Embryonic facial prominence (tissue), 1 donor: Measurements from ENCODE around the gene TNFRSF12A.

Source experiments
- DNase-seq: peaks from one replicate; pipeline ENCODE4 v3.0.0-alpha.2; 2016; ENCODE audit errors: extremely low spot score

The TNFRSF12A gene

GRCh38 chr16:3020247-3020603 is at the start of gene TNFRSF12A:
Gene TNFRSF12A (plus strand): TSS chr16:3020368. CDS start chr16:3020398, 30 bp downstream.
- DNase-seq = no peak

- DNase-seq = no peak
Observed at GRCh38 chr16:2970563-2970962, 49.6 kb upstream of the TNFRSF12A start.

DNA sequence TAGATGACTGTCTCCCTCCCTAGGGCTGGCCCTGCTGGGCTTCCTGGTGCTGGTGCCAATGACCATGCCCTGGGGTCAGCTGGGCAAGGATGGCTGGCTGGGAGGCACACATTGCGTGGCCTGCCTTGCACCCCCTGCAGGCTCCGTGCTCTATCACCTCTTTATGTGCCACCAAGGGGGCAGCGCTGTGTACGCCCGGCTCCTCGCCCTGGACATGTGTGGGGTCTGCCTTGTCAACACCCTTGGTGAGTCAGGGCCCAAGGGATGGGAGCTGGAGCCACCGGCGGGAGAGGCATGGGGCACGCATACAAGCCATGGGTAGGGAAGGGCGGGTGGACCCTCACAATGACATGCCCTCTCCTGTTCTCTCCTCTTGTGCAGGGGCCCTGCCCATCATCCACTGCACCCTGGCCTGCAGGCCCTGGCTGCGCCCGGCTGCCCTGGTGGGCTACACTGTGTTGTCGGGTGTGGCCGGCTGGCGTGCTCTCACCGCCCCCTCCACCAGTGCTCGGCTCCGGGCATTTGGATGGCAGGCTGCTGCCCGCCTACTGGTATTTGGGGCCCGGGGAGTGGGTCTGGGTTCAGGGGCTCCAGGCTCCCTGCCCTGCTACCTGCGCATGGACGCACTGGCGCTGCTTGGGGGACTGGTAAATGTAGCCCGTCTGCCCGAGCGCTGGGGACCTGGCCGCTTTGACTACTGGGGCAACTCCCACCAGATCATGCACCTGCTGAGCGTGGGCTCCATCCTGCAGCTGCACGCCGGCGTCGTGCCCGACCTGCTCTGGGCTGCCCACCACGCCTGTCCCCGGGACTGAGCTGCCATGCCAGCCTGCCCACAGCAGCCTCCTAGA is 48.8 kb upstream of the TNFRSF12A start:
- no peak for DNase-seq

GRCh38 chr16:2971985-2972784 is 48.0 kb upstream of the TNFRSF12A start:
- DNase-seq = no peak

GRCh38 chr16:2973093-2973492 is 47.1 kb upstream of the TNFRSF12A start:
- no peak for DNase-seq

DNA sequence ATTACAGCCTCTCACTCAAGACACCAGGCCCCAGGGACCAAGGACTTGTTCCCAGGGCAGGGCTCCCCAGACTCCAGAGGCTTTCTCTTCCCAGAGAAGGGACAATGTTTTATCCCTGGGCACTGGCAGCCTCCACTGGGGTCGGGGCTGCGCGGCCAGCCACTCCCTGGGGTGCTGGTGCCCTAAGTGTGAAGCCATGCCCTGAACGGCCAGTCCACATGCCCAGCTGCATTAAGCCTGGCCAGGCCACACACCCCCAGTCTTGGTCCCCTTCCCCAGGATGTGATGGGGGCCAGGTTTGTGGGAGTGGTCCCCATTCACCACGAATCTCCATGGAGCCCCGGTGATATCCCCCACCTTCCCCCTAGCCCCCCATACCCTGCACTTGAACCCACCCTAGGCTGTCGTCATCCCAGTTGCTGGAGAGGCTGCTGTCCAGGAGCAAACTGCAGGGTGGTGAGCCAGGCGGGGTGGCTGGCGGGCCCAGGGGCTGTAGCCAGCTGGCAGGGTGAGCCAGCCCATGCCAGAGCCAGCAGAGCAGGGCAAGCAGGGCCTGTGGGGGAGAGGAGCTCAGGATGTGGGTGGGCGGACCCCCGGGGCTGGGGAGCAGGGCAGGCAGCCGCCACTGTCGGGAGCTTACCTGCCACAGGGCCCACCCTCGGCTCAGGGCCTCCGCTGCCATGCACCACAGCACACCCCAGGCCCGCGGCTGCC is 46.4 kb upstream of the TNFRSF12A start:
- DNase-seq = no peak

- DNase-seq = no peak
Observed at GRCh38 chr16:2974319-2975056, 45.7 kb upstream of the TNFRSF12A start.

DNA sequence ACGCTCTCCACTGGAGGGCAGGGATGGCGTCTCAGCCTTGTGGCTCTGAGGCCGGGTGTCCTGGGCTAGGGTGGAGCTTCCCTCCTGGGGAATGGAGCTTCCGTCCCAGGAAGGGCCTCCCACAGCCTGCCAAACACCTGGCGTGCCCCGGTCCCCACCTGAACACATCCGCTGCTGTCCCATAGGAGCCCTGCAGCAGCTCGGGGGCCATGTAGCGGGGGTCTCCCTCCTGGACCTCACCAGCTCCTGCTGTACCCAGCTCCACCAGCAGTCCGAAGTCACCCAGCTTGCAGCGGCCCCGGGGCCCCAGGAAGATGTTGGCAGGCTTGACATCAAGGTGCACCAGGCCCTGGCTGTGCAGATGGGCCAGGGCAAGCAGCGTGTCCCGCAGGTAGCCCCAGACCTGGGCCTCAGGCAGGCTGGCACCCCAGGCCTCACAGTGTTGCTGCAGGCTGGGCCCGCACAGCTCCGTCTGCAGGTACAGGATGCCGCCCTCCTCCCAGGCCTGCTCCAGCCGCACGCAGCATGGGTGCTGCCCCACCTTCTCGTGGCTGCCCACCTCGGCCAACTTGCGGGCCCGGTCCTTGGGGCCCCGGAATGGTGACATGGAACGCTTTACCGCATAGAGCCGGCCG is 44.9 kb upstream of the TNFRSF12A start:
- no peak for DNase-seq

- DNase-seq = no peak
Observed at GRCh38 chr16:2976201-2976600, 44.0 kb upstream of the TNFRSF12A start.

DNA sequence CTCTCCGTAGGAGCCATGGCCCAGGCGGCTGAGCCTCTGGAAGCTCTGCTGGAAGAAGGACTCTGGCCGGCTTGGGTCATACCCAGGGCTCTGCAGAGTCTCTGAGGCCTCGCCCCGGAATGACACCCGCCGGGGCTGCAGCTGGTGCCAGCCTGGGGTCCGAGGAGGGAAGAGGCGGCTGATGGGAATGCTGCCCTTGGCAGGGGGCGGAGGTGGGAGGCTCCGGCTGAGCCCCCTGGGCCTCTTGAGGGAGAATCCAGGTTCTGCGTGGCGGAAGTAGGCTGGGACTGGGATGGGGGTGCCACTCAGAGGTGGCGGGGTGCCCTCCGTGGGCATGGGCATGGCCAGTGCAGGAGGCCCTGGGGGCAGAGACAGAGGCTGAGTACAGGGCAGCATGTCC is 43.5 kb upstream of the TNFRSF12A start:
- no peak for DNase-seq

DNA sequence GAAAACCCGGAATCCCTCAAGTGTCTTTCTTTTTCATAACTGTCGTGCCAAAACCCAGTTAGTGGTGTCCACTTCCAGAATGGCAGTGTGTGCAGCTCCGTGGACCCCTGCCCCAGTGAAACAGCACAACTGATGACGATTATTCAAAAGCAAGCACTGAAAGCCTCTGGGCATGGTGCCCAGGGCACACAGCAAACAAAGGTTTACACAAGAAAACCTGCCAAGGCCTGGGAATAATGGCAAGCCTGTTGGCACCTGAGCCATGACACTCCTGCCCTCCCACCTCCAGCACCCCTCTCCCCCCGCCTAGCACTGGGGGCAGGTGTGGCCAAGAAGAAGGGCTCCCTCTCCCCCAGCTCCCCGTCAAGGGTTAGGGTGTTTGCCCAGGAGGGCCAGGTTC is 42.7 kb upstream of the TNFRSF12A start:
- no peak for DNase-seq

GRCh38 chr16:2979669-2980226 is 40.4 kb upstream of the TNFRSF12A start:
- DNase-seq = no peak

GRCh38 chr16:2980227-2981176 is 39.7 kb upstream of the TNFRSF12A start, which contains the start of gene PKMYT1:
Gene PKMYT1 (minus strand): TSS chr16:2980446. CDS start chr16:2979657, 789 bp downstream.
- DNase-seq = peak; percentile 77

DNA sequence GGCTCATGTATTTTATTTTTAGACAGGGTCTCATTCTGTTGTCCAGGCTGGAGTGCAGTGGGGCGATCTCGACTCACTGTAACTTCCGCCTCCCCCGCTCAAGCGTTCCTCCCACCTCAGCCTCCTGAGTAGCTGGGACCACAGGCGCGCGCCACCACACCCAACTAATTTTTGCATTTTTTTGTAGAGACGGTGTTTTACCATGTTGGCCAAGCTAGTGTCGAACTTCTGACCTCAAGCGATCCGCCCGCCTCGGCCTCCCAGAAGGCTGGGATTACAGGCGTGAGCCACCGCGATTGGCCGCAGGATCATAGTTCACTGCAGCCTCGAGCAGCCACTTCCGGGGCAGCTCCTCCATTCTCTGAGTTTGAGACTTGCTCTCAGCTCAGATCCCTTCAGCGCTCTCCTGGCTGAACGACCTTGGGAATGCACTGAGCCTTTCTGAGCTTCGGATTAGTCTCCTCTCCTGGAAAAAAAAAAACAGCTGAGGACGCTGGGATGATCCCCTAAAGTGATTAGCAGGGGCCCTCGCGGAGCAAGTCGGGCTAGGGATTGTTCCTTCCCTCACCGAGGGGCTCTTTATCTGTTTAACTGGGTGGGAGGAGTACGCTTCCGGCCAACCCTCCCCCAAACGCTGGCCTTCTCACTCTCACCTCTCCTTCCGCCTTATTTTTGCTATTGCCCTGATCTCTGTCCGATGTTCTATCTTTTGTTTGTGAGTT is 38.8 kb upstream of the TNFRSF12A start:
- DNase-seq = no peak

GRCh38 chr16:2981899-2982250 is 38.3 kb upstream of the TNFRSF12A start:
- DNase-seq = no peak

DNA sequence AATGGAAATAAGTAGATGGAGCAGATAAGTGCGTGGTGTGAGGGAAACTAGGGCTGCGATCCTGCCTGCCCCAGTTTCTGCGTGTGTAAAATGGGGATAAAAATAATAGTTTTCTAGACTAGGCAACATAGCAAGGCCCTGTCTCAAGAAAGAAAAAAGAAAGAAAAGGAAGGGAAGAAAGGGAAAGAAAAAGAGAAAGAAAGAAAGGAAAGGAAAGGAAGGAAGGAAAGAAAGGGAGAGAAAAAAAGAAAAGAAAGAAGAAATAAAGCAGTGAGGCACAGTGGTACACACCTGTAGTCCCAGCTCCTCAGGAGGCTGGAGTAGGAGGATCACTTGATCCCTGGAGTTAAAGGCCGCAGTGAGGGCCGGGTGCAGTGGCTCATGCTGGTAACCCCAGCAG is 37.8 kb upstream of the TNFRSF12A start:
- DNase-seq = no peak

DNA sequence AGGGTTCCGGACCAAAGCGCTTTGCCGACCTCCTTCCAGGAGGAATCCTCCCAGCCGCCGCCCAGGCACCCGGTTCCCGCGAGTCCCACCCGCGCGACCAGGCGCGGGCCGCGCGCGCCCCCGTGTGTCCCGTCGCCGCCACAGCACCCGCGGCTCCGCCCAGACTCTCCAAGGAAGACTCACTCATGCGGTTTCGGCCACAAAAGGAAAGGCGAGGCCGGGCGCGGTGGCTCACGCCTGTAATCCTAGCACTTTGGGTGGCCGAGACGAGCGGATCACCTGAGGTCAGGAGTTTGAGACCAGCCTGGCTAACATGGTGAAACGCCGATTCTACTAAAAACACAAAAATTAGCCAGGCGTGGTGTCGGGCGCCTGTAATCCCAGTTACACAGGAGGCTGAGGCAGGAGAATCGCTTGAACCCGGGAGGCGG is 36.4 kb upstream of the TNFRSF12A start:
- DNase-seq = peak; percentile 32

DNA sequence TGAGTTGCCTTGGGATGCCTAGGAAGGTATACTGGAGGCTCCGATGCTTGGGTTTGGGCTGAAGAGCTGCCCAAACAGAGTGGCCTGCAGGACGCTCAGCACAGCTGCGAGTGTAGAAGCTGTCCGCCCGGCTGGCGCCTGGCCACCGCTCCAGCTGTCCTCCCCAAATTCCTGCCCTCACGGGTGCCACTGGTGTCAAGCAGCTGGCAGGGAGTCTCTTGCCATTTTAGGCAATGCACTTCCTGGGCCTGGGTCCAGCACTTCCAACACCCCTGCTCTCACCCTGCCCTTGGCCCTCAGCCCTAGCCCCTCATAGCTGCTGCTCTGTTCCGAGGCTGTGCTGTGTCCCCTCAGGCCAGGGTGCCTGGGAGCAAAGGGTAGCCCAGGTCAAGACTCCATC is 34.7 kb upstream of the TNFRSF12A start:
- no peak for DNase-seq

DNA sequence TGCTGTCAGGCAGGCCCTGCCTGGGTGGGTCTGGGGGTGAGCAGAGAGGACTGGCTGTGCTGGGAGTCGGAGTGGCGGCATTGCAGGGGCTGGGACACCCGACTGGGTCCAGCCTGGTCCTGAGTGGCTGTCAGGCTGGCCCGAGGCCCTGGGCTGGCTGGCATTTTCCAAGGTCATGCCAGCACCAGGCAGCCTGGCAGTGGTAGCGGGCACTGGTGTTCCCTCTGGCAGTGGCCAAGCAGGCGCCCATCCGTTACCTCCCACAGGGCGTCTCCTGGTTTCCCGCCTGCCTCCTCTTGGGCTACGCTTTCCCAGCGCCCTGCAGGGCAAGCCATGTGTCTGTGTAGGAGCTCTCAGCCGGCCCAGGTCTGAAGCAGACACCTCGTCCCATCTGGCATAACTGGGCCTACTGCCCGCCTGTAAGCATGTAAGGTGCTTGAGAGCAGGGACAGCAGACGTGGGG is 34.2 kb upstream of the TNFRSF12A start:
- no peak for DNase-seq
